Lung microvascular endothelial cell (primary cell): ENCODE results near the gene ZFYVE9. TPM values are rescaled to one million over a fixed set of nuclear protein-coding genes. Genes with fewer than 3 reads are reported as not detected.

Experiments
- DNase-seq, 2 donors: peaks; one replicate each; pipeline versions ENCODE4 v3.0.0 to v3.0.0-alpha.2; 2010; ENCODE audit warnings: low read depth in 2 of 2
- total RNA-seq: library from RNA; depleted of rRNA; stranded (reverse); fragments of >200 nt; gene quantifications from 2 replicates; pipeline ENCODE4 v1.2.1, GENCODE V29; 2014

ZFYVE9 gene
- total RNA-seq, 1 donor from 2014 or later = 36.7 TPM

DNA sequence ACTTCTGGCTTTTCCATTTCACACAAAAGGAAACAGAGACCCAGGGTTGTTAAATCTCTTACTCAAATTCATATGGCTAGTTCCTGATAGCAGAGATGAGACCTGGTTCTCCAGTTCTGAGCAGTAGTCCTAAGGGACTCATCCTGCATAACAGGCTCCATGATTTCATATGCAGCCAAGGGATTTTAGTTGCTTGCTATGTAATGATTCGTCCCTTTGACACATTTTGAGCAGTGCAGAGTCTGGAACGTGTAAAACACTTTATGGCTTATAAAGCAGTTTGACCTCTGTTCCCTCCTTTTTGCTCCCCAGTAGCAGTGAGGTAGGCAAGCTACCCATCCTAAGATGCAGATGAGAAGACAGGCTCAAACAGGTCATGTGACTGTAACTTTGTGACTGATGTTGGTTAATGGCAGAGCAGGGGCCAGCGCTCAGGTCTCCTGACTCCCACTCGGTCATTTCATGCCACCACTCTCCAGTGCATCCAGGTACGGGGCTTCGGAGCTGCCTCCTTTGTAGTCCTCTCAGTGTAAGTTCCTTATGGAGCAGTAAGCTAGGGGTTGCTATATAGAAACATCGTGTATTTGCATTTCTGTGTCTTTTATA is 199.9 kb downstream of the ZFYVE9 start:
- DNase-seq = no peak

DNA sequence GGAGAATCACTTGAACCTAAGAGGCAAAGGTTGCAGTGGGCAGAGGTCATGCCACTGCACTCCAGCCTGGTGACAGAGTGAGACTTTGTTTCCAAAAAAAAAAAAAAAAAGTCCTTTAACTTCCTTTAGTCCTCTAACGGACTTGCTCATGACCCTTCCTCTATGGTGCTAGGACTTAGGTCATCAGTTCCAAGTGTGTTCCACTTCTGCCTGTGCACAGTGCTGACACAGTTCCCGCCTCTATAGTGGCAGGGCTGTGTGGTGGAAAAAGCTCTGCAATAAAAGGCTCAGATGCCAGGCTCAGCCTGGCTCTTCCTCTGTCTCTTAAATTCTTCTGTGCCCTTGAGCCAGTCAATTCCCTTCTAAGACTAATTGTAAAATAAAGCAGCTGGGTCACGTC is 202.1 kb downstream of the ZFYVE9 start:
- DNase-seq = no peak

DNA sequence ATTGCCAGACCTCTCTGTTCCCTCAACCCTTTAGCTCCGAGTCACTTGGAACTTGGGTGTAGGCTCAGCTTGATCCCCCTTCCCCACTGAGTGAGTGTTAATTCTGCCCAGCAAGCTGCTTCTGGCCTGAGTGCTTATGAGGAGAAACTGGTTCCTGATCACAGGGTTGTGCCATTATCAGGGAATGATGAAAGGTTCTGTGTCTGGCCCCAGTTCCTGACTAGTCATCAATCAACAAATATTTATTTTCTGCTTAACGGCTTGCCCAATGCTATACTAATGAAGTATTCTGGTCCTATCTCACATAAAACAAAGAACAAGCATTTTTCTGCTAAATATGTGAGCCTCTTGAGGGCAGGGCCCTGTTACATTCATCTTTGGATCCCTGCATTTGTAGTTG is 203.4 kb downstream of the ZFYVE9 start:
- no peak for DNase-seq

DNA sequence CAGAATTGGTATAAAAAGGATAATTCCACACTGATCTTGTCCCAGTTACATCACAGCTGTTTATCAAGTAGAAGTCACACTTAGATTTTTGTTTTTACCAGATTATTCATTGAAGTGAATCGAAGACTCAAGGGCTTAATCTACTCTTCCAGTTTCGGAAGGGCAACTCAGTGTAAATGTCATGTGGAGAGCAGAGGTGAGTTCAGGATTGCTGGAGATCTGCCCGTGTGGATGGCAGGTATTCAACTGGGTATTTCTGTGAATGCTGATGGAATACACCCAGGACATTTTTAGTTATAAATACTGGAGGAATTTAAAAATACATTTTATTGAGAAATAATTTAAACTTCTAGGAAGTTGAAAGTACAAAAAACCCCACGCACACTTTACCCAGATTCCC is 204.8 kb downstream of the ZFYVE9 start:
- no peak for DNase-seq

DNA sequence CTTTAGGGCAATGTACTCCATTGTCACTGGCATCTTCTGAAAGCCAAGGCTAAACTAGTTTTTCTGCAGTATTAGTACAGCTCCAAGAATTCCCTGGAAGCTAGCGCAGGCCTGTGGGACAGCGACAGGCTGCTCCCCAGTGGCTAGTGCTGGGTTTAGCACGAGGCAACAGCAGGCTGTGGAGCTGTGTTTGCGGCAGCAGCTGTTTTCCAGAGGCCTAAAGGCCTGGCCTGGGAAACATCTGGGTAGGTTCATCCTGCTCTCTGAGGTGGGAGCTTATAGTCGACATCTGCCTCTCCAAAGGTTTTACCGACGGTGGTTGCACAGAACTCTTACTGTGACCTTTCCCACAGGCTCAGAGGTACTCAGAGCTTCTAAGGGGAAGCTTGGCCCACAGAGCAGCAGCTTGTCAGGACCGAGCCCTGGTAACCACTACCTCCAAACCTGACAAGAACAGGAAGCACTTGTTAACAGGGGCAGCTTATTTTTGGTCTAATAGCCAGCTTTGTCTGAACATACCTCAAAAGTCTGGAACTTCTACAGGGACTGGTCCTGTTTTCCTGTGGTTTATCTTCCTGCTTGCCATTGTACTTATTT is 206.9 kb downstream of the ZFYVE9 start:
- DNase-seq = peak; percentile 25 to 73

DNA sequence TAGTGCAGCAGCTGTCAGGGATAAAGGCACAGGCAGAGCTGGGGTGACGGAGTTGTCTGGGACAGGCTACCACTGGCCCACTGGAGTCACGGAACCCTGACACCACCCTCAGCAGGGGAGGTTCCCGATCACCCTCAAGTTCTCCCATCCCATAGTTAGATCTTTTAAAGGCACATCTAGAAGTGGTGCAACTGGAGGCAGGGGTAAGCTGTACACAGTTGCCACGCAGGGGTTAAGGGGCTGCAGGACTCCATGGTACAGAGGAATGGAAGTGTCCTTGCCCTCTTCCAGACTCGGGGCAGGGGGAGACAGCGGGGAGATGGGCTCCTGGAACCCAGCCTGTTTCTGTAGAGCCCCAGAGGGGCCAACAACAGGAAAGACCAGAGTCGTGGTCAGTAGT is 210.8 kb downstream of the ZFYVE9 start:
- no peak for DNase-seq

DNA sequence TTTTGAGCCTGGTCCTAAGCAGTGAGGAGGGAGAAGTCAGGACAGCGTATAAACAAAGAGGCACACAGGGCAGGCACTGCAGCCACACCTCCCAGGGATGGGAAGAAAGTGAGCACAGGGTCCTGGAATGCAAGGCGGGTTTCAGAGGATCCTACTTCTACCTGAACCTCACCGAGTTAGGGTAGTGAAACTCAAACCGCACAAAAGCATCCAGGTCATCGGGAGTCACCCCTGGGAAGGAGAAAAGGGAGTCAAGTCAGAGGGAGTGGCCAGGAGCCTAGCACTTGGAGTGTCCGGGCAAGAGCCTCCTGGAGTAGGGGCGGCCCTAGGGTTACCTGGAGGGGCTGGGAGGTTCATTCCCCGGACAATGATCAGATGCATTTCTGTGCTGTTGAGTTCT is 213.5 kb downstream of the ZFYVE9 start:
- DNase-seq = no peak

DNA sequence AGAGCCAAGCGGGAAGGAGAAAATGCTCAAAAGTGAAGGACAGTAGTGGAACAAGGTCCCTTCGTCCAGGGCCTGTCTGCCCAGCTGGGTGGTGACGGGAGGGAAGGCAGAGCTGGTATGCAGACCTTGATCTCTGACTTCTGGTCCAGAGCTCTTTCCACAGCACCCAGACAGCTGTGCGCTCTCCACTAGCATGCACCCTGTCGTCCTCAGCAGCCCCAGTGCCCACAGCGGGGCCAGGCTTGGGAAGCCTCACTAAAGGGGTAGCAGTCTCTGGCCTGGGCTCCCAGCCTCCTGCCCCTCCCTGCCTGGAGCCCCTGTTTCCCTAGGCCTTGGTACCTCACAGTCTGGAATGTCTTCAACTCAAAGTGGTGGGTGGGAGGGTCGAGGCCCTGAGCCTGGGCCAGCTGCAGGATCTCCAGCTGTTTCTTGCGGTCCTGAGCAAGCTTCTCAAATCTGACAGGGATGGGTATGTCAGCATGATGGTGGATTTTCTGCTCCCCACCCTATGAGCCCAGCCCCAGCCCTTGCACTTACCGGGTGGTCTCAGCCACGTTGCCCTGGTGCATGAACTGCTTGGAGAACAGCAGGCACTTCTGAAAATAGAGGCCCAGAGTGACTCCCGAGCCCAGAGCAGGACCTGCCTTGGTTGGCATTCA is 214.1 kb downstream of the ZFYVE9 start:
- DNase-seq = no peak

DNA sequence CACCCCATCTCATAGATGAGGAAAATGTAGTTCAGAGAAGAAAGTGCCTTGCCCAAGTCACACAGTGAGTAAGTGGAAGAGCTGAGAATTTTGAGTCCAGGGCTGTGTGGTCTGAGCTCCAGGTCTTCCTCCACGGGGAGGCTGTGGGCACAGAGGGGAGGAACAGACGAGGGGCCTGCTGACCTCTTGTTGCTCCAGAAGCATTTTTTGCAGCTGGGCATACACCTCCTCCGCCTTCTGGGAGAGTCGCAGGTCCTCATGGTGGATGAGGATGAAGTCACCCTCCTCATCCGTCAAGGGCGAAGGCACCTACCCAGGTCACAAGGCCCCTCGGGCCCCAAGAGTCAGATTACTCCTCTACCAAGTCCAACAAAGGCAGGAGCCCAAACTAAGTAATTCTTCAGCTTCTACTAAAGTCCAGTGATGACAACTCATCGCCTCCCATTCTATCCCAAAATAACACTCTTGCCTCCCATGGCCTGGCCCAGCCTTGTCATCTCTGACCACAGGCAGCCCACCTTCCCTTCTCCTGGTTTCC is 215.0 kb downstream of the ZFYVE9 start:
- no peak for DNase-seq

DNA sequence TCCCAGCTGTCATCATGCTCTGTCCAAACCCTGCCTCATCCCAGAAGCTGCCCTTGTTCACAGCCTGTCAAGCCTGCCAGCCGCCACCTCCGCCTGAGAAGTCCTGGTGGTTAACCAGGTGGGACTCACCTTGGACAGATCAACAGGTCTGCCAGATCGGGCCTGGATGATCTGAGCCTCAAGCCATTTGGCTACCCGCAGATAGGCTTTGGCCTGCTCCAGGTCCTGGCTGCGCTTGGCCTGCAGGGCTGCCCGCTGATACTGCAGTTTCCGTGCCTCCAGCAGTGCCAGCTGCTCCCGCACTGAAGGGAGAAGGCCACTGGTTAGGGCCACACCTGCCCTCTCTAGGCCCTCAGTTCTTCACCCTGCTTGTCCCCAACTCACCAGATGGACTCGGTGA is 215.5 kb downstream of the ZFYVE9 start:
- DNase-seq = no peak

DNA sequence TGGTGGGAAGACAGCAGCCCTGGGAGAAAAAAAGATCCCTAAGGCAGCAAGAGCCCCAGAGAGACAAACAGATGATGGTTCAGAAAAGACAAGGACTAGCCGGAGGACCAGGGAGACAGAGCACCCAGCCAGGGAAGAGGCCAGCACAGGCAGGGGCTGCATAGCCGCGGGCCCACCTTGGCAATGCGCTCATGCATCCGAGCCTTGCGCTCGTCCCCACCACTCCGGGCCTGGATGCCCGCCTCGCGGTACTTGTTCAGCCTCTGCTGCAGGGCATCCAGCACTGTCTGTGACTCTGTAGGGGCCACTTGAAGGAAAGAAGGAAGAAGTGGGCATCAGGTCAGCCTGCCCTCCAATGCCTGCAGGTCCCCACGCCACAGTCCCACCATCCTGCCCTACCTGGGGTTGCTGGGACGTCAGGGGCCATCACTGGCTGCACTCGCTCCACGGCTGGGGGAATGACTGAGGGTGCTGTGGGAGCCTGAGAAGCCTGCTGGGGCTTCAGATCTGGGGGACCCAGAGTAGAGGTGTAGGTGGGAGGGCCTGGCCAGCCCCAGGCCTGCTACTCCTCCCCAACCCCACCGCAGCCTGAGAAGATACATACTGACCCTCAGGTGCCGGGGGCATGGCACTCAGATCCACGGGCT is 217.1 kb downstream of the ZFYVE9 start:
- DNase-seq = no peak

DNA sequence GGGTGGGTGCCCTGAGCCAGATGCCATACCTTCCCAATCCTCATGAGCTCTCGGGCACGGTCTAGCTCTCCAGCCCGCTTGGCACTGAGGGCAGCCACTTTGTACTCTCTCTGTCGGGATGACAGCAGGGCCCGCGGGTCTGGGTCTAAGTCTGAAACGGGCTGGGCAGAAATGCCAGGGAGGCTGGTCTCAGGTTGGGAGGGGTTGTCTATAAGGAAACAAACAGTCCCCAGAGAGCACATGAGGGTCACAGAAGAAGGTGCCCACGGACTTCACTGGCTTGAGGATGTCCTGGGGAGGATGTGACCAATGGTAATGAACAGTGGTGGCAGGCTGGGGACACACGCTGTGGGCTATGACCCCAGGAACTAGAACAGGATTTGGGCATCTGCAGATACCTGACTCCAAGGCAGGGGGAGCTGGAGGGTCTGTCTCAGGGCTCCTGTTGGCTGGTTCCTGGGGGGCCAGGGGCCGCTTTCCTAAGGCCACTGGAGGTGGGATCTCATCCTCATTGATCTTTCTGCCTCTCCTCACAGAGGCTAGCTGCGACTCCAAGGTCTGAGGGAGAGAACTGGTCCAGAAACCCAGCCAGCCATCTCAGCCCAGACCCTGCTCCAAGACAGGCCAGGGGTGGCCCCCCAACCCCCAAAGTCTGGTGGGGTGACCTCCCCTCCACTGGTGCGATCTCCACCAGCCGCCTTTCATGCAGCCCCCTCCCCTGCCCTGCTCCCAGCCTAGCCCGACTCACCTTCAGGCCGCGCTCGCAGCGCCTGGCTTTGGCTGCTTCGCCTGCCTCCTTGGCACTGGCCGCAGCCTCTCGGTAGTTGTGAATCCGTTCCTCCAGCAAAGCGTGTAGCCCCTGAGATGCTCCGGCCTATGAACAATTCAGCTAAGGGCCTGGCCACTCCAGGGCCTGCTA is 218.0 kb downstream of the ZFYVE9 start:
- no peak for DNase-seq

DNA sequence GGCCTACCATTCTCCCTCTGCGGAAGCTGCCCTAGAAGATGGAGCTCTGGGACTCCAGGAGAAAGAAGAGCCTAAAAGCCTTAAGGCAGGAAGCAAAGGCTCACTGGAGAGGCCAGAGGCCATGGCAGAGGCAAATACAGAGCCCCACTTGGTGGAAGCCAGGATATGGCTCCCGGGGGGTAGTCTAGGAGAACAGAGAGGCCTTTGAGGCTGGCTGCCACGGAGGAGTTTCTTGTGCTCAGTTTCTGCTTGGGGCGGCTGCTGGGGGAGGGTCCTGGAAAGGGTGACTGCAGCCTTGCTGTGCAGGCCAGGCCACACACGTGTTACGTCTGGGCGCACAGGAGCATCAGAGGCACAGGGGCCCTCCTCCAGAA is 218.7 kb downstream of the ZFYVE9 start:
- DNase-seq = no peak

DNA sequence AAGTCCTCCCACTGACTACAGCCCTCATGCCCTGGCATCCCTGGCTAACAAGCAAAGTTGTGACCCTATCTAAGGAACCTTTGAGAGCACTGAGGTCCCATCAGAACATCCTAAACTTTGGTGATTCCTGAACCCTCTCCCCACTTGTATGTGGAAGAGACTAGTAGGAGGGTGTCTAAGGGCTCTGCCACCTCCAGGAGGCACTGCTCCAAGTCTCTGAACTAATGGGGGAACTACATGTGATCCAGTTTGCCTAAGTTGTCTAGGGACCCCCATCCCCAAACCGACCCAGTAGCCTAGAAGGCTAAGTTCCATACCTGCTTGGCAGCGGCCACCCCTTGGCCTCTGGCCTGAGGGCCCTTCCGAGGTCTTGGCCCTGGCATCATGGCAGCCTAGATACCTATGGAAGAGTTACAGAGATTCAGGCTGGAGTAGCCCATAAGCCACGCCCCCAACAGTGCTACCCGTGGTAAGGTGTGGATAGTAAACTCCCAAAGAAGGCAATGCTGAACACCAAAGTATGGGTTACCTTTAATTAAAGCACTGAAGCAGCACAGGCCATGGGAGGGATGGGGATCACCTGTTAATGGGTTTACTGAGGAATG is 222.4 kb downstream of the ZFYVE9 start:
- DNase-seq = no peak

DNA sequence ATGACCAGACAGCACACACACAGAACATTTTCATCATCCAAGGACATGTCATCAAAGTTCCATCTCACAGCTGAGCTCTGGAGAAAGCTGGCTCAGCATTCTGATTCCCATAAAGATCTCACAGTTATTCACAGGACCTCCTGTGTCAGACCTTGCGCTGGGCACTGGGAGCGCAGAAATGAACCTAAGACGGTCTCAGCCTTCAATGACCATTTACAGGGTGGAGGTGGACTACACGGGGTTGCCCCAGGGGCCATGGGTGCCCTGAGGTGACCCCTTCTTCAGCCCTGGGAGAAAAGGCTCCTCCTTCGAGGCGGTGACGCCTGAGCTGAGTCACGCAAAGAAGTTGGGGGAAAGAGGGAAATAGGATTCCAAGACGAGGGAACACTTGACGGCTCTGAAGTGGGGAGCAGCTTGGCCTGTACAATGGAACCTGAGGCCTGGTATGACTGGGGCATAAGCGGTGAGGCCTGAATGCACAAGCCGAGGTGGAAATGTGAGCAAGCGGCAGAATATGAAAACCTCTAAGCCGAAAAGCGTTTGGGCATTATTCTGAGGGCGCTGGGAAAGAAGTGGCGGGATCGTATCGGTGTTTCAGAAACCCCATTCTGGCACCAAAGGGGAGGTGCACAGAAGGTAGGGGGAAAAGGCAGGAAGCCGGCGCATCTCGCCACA is 223.3 kb downstream of the ZFYVE9 start:
- DNase-seq = peak; percentile 41 to 69

DNA sequence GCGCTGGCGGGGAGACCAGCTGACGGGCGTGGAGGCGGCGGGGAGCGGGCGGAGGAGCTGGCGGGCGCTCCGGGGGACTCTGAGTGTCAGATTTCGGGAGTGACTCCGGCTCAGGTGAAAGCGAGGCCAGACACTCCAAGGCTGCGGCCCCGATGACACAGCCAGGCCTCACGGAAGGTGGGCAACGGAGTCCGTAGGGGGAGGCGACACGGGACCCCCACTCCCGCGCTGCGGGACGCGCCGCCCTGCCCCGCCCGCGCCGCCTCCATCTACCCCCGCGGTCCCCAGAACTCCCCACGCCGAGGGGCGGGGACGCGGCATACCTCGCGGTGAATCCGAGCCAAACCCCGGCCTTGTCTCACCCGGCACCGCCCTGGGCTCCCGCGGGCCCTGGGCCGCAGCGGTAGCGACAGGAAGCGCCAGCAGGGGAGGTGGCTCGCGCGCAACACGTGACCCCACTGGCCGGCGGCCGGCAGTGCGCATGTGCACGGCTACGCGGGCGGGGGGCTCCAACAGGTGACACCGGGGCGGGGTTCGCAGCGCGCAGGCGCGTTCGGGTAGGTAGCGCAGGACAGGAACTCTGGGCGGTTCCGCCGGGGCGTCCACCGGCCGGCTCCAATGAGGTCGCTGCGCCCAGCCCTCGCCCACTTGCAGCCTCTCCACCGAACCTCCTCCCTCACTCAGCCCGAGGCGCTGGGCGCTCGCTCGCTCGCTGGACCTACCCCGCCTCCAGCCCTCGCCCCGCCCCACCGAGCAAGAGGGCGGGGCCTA is 224.0 kb downstream of the ZFYVE9 start, which contains the start of gene CC2D1B:
CC2D1B (minus strand) TSS at position 460 of the 771 bp plus-strand sequence. CDS start 1,585 bp downstream, outside the sequence.
- DNase-seq = peak; percentile 98 to 99

DNA sequence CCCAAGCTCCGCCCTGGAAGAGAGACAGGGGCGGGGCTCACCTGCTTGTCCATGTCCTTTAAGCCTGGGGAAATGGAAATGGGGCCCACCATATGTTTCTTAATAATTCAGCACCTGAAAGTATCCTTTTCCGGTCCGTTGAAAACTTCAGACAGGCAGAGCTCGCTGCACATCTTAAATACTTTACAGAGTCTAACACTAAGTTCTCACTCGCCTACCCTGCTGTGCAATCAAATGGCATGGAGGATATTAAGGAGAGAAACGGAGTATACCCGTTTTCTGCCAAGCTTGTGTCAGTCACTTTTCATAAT is 224.6 kb downstream of the ZFYVE9 start:
- no peak for DNase-seq

DNA sequence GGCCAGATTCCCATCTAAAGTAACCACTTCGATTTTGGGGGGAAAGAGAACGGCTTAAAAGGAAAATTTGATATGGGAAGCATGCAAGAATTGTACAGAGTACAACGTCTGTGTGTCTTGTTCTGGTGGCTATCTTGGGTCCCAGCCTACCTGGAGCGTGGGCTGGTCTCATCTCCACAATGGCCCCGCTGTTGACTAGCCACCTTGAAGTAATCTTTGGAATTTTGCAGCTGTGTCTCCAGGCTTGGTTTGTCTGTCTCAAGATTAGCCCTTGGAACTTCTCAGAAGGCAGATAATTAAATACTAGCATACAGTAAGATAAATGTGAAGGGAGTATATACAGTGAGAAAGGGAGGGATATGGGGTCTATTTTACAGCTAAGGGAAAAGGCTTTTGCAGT is 225.4 kb downstream of the ZFYVE9 start:
- no peak for DNase-seq

DNA sequence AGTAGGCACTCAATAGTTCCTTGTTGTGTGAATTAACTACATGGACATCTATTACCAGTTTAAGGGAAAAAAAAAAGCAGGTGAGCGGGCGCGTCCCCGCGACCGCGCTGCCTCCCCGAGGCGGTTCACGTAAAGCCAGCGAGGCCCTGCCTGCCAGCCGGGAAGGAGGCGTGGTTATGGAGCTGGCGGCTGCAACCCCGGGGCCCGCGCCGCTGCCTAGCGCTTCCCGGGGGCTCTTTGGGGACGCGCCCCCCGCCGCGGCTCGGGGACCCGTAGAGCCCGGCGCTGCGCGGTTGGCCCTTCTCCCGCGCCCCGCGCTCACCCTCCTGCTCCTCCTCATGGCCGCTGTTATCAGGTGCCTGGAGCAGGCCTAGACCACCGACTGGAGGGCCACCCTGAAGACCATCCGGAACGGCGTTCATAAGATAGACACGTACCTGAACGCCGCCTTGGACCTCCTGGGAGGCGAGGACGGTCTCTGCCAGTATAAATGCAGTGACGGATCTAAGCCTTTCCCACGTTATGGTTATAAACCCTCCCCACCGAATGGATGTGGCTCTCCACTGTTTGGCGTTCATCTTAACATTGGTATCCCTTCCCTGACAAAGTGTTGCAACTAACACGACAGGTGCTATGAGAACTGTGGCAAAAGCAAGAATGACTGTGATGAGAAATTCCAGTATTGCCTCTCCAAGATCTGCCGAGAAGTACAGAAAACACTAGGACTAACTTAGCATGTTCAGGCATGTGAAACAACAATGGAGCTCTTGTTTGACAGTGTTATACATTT is 226.7 kb downstream of the ZFYVE9 start:
- peak; percentile 50 to 64 for DNase-seq
